ENCODE results near the gene MAT2B. TPM values are rescaled to one million over a fixed set of nuclear protein-coding genes. Genes with fewer than 3 reads are reported as not detected.

MAT2B gene
- total RNA-seq, 2 donors from 2014 or later: 80.9 to 97.6 TPM

- DNase-seq (ENCODE audit: low spot score in 2 of 2): peak; percentile 17 to 59
- Mint-ChIP-seq H3K27ac (peak overlapping the region in 1 of 2 donors; percentile 23), H3K9me3 (no peaks in the 10 kb centered on the region), H3K36me3 (no peaks in the 10 kb centered on the region)
- ATAC-seq: peak; percentile 83 to 90
Measured at GRCh38 chr5:163565931-163566608, 60.7 kb downstream of the MAT2B start.

GRCh38 chr5:163566678-163567077 lies 61.3 kb downstream of the MAT2B start:
- H3K9me3 Mint-ChIP-seq: no peaks in the 10 kb centered on the region
- H3K27ac Mint-ChIP-seq: no peak overlapping the region
- H3K36me3 Mint-ChIP-seq: no peaks in the 10 kb centered on the region
- ATAC-seq: peak; percentile 9 to 21
- no peak for DNase-seq (ENCODE audit: low spot score in 2 of 2)

- ATAC-seq (no peak), DNase-seq (ENCODE audit: low spot score in 2 of 2) (no peak)
- H3K9me3 Mint-ChIP-seq: no peaks in the 10 kb centered on the region
- no peak overlapping the region for H3K27ac Mint-ChIP-seq
- H3K36me3 Mint-ChIP-seq: no peaks in the 10 kb centered on the region
Measured at GRCh38 chr5:163567811-163568210, 62.4 kb downstream of the MAT2B start.

Other genes with a start within 250 kb of the MAT2B start
- gene CCNG1, start 68.0 kb upstream of the MAT2B start, total RNA-seq: 100 to 1,000 TPM; 132 to 326 TPM
- gene NUDCD2, start 45.5 kb upstream of the MAT2B start, total RNA-seq: 10 to 100 TPM; 60.5 to 63.0 TPM
- gene HMMR, start 45.0 kb upstream of the MAT2B start, total RNA-seq: 100 to 1,000 TPM in 1 of 2 donors, 10 to 100 TPM in 1; 76.9 to 119 TPM